Prostate gland (tissue), 2 donors: Measurements from ENCODE around the gene DIPK1A.

ENCODE experiments used
- POLR2A ChIP-seq: fragments of 450-650 bp; IDR thresholded peaks from one replicate; pipeline ENCODE4 v1.6.1; 2016; ENCODE audit warnings: antibody characterized with exemption, mild to moderate bottlenecking
- POLR2AphosphoS5 ChIP-seq: sonication (generic); formaldehyde crosslinking; IDR thresholded peaks from one replicate; pipeline ENCODE4 v1.6.1; 2017; ENCODE audit warnings: antibody characterized with exemption
- TF ChIP-seq, protein P1 (sequence below), 4 experiments: fragments of 200-600 bp in 2 of 4; fragments of 450-650 bp in 2 of 4; sonication (generic) in 2 of 4; IDR thresholded peaks; 1 replicate in 3 of 4; 2 replicates in 1 of 4; pipeline ENCODE4 v1.5.1; 2016 to 2019; ENCODE audit warnings: antibody characterized with exemption in 4 of 4, mild to moderate bottlenecking in 2 of 4, moderate library complexity in 2 of 4

DNA sequence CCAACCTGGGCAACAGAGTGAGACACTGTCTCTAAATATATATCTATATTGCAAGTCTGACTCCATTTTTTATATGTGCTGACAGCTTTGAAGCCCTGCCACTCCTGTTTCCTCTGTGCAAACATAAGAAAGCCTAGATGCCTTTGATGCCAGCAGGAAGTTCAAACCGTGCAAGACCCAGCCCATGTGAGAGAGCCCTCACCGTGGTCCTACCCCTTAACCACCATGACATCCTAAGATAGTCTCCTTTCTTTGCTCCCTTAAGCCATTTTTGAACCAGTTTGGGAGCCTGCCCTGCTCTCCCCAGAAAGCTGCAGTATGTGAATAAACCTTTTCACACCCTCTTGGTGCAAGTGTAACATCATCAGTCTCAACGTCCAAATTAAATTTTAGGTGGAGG is 3.7 kb upstream of the DIPK1A start:
- TF ChIP-seq, protein P1, sequence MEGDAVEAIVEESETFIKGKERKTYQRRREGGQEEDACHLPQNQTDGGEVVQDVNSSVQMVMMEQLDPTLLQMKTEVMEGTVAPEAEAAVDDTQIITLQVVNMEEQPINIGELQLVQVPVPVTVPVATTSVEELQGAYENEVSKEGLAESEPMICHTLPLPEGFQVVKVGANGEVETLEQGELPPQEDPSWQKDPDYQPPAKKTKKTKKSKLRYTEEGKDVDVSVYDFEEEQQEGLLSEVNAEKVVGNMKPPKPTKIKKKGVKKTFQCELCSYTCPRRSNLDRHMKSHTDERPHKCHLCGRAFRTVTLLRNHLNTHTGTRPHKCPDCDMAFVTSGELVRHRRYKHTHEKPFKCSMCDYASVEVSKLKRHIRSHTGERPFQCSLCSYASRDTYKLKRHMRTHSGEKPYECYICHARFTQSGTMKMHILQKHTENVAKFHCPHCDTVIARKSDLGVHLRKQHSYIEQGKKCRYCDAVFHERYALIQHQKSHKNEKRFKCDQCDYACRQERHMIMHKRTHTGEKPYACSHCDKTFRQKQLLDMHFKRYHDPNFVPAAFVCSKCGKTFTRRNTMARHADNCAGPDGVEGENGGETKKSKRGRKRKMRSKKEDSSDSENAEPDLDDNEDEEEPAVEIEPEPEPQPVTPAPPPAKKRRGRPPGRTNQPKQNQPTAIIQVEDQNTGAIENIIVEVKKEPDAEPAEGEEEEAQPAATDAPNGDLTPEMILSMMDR (IDR thresholded peaks at IDR 0.05): no peak
- TF ChIP-seq POLR2A (no peak), POLR2AphosphoS5 (no peak)
